IPS-NIHi11 (cell line): ENCODE results near the gene CDK14.
"Not testable (repeated sequence)": the region's sequence is repeated elsewhere in the genome, so short reads cannot be mapped to it uniquely, and the experiment has no call there.

ENCODE experiments used
- DNase-seq: peaks from one replicate; pipeline ENCODE4 v3.0.0; 2012; ENCODE audit warnings: mixed read lengths, low spot score

The CDK14 gene

DNA sequence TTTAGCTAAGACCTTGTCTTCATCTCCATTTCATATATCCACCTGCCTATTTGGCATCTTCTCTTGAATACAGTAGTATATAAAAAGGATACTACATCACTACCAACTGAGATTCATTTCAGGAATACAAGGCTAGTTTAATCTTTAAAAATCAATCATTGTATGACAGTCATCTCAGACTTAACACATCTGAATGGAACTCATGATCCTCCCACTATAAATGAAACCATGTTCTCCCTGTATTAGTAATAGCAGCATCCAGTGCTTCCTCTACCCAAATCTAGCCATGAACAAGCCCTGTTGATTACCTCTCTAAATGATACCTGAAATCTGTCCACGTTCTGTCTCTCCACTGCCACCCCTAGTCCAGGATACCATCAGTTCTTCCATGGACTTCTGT is 196.2 kb downstream of the CDK14 start:
- DNase-seq, result no peak

GRCh38 chr7:90794234-90794633 is 198.1 kb downstream of the CDK14 start:
- DNase-seq, result not testable (repeated sequence)

GRCh38 chr7:90797596-90797995 is 201.5 kb downstream of the CDK14 start:
- DNase-seq, result no peak

- no peak for DNase-seq
Observed at GRCh38 chr7:90804370-90804769, 208.2 kb downstream of the CDK14 start.

DNA sequence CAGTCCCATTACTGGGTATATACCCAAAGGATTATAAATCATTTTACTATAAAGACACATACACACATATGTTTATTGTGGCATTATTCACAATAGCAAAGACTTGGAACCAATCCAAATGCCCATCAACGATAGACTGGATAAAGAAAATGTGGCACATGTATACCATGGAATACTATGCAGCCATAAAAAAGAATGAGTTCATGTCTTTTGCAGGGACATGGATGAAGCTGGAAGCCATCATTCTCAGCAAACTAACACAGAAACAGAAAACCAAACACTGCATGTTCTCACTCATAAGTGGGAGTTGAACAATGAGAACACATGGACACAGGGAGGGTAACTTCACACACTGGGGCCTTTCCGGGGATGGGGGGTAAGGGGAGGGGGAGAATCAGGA is 219.4 kb downstream of the CDK14 start:
- DNase-seq, result not testable (repeated sequence)

DNA sequence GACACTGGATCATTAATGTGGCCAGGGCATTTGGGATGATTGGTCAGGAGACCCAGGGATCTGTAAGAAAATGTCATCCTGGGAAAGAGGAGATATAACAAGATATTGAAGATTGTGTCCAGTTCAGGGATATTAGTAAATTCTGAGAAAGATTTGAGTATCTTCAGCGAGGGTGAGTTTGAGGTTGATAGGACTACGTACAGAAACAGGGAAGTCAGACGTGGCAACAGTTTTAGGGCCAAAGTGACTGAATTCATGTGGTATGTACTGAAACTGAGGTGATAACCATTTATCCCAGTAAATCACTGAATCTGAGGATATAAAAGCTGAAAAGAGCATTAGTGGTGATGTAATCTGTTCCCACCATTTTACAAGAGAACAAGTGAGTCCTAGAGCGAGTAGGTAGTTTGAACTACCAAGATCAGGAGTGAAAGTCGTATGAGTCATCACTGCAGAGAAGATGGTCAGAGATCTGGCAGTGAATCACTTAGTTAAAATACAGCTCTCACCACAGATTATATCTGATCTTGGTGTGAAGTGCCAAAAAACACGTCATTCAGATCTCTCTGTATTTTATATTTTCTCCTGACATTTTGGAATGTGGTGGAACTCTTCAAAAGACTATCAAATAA is 220.5 kb downstream of the CDK14 start:
- no peak for DNase-seq

GRCh38 chr7:90817151-90817550 is 221.0 kb downstream of the CDK14 start:
- no peak for DNase-seq

GRCh38 chr7:90817846-90818245 is 221.7 kb downstream of the CDK14 start:
- DNase-seq, result no peak

- DNase-seq, result no peak
Observed at GRCh38 chr7:90818341-90818740, 222.2 kb downstream of the CDK14 start.

- no peak for DNase-seq
Observed at GRCh38 chr7:90821961-90822620, 226.0 kb downstream of the CDK14 start.

- DNase-seq, result no peak
Observed at GRCh38 chr7:90824386-90825307, 228.5 kb downstream of the CDK14 start.

DNA sequence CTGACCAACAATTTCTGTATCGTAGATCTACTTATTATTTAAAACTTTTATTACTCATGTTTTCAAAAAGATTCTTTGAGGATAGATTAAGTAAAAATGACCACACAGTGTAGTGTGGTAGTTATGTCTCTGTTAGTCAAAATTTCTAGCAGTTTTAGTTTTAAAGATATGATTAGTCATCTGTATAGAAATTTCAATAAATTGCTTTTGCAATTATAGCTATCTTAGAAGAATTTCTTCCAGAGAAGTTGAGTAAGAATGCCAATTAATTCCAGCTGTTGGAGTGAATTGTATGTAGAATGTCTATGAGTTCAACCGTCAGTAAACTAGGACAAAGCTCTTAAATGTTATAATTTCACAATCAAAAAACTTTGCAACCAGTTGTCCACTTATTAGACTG is 229.7 kb downstream of the CDK14 start:
- no peak for DNase-seq

GRCh38 chr7:90828601-90829000 is 232.5 kb downstream of the CDK14 start:
- no peak for DNase-seq

GRCh38 chr7:90830308-90830707 is 234.2 kb downstream of the CDK14 start:
- no peak for DNase-seq

DNA sequence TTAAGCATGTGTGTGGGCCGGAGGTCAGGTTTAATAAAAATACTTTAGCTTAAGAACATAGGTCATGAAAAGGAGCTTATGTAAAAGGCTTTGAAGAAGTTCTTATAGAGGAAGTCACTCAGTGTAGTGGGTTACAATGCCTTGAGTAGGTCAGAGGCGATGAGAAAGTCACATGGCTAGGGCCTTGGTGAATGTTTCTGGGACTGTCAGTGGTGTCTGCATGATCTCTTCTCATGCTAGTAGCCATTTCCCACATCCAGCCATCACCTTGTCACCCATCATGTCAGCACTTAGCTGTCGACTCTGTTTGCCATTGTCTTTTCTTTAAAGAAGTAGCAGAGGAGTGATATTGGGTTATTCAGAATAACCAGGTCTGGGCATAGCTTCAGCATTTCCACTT is 236.6 kb downstream of the CDK14 start:
- no peak for DNase-seq

- DNase-seq, result no peak
Observed at GRCh38 chr7:90833443-90833842, 237.3 kb downstream of the CDK14 start.

DNA sequence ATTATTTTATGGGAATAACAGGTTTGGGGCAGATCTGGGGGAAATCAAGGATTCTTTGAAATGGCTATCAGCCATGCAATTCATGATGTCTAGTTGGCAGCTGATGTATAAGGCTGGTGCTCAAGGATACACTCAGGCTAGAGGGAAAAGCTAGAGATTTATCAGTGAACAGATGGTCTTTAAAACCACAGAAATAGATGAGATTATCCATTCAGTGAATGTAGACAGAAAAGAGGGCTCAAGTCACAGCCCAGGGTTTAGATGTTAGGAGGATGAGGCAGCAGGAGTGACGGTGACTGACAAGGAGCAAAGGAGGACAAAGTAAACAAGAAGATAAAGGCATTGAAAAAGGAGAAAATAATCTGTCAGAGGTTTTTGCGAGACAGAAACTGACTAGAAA is 238.7 kb downstream of the CDK14 start:
- no peak for DNase-seq

DNA sequence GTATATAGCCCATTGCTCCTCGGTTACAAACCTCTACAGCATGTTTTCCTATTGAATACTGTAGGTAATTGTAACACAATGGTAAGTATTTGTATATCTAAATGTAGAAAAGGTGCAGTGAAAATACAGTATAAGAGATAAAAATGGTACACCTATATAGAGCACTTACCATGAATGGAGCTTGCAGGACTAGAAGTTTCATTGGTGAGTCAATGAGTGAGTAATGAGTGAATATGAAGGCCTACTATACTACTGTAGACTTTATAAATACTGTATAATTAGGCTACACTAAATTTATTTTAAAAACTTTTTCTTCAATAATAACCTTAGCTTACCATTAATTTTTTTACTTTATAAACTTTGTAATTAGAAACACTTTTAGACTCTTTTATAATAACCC is 239.7 kb downstream of the CDK14 start:
- DNase-seq, result no peak

- no peak for DNase-seq
Observed at GRCh38 chr7:90836937-90837336, 240.8 kb downstream of the CDK14 start.

- no peak for DNase-seq
Observed at GRCh38 chr7:90838799-90839198, 242.7 kb downstream of the CDK14 start.

DNA sequence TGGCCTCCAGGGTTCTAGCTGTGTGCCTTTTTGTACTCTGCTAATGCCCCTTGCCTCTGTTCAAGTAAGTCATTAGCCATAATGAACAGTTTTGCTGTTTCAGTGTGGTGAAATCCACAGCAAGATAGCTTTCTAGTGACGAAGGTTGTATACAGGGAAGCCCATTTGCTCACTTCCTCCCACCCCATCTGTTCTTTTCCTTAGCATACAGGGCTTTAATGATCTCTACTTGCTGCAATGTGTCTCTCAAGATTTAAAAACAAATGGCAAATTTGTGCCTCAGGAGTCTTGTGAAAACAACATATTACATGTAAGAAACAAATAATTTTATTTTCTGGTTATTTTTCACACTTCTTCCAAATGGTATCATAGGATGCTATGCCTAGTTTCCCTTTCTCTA is 243.2 kb downstream of the CDK14 start:
- no peak for DNase-seq

GRCh38 chr7:90839727-90840291 is 243.7 kb downstream of the CDK14 start:
- DNase-seq, result no peak
